GM19193 (cell line): ENCODE data around the gene CMIP.

Source experiments
- POLR2A ChIP-seq: IDR thresholded peaks from 4 replicates; pipeline ENCODE4 v1.6.1; 2011; ENCODE audit not compliant: insufficient read depth, insufficient read length; ENCODE audit errors: extremely low read depth

CMIP gene

DNA sequence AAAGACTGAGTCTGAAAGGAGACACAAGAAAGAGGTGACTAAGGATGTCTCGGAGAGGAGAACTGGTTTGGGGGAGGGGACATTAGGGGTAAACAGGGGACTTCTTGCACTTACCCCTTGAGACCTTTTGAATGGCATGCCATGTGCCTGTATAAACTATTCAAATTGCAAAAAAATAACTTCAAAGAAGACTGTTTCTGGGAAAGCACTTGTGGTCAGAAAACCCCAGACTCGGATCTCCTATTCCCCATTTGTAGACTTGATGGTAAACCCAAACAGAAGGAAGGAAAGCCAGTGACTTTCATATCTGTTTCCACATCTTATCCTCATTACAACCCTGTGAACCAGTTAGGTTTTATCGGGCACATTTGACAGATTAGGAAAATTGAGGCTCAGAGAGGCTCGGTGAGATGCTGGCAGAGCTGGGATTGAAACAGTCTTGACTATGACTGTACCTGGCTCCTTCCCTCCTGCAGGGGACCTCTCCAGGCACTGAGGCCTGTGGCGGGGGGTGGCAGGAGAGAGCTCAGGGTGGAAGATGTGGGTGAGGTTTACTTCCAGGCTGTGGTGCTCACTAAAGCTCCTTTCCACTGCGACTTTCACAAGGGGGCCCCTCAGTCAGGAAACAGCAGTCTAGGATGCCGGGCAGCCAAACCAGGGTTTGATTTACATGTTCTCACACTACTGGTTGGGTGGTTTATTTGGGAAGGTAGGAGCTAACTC is 304.0 kb downstream of the CMIP start:
- no peak for TF ChIP-seq POLR2A

DNA sequence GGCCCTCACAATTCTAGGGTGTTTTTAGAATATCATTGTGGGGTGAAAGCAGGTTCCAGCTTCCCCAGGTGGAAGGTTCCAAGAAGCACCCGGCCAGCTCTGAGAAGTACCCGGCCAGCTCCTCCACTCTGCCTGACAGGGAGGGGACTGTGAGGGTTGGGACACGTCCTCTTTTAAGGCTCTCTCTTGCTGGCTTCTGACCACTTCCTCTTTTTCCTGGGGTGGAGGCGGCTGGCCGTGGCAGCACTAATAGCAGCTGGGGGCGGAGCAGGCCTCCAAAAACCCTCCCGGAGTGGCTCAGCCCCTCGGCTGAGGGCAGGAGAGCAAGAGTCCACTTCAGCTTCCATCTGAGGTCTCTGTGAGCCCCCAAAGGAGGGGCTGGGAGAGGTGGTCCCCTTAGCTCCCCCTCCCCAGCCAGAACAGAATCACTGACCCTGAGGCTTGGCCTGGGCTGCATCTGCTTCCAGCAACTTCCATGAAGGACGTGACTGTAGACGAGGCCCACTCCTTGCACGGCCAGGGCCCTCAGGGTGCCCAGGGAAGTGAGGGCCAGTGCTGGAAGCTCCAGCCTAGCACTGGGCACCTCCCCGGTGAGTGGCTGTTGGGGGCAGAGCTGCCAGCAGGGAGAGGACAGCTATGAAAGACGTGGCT is 307.7 kb downstream of the CMIP start:
- peak; percentile 79 for TF ChIP-seq POLR2A

DNA sequence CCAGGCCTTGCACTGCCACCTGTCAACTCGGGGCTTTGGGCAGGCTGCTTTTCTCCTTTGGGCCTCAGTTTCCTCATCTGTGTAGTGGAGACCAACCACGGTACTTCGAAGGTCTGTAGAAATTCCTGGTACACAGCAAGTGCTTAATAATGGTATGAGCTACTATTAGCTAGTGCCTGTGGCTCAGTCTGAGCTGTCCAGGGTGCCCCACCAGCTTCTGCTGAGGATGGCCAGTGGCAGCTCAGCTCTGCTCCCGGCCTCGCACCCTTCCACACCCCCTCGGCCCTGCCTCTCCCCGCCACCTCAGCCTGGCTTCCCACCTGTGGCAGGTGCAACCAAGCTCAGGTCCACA is 308.2 kb downstream of the CMIP start:
- no peak for TF ChIP-seq POLR2A

DNA sequence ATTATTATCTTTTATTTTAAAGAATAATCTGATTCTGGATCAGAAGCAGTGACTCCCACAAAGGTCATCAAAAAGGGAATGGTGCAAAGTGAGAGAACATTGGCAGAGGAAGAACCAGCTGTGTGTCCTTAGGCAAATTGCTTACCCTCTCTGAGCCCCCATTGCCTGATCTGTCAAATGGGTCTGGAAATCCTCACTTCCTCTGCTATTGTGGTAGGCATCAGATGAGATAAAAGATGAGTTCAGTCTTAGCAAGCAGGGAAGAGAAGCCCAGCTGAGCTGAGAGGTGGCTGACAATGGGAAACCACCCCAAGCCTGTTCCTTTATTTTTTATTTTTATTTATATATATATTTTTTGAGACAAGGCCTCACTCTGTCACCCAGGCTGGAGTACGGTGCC is 310.2 kb downstream of the CMIP start:
- no peak for TF ChIP-seq POLR2A

- TF ChIP-seq POLR2A, result no peak
Observed at GRCh38 chr16:81755915-81756614, 311.5 kb downstream of the CMIP start.

DNA sequence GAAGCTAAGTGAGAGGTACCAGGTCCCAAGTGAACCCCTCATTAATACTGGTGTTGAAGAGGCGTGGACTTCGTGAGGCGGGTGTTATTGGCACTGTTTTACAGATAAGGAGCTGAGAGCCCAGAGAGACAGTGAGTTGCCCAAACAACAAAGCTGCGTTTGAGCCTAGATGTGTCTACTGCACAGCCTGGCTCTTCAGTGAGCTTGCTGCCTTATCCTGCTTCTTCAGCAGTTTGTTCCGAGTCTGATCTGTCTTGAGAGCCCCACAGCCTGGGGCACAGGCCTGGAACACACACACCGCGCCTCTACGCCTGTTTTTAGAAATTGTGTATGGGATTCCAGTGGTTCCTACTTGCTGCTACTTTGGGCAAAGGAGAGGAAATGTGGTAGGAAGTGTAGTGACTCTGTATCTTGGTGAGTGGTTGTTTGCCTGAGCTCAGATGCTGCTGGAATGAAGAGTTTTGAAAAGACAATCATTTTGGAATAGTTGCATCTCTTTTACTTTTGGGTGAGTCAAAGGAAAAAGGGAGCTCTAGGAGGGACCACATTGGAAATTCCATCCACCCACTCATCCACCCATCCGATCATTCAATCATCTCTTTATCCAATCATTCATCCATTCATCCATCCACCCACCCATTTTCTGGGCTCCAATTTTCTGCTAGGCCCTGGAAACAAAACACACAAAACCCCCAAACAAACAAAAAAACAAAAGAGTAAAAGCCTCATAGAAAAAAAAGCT is 312.2 kb downstream of the CMIP start:
- no peak for TF ChIP-seq POLR2A

DNA sequence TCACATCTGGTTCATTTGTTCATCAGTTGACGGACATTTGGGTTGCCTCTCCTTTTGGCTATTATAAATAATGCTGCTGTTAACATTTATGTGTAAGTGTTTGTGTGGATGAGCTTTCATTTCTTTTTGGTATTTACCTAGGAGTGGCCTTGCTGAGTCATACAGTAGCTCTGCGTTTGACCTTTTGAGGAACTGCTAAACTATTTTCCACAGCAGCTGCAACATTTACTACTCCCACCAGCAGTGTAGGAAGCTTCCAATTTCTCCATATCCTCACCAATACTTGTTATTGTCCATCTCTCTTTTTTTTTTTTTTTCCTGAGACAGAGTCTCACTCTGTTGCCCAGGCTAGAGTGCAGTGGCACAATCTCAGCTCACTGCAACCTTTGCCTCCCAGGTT is 313.8 kb downstream of the CMIP start:
- TF ChIP-seq POLR2A, result no peak
